Measurements from ENCODE around the gene STX7.

DNA sequence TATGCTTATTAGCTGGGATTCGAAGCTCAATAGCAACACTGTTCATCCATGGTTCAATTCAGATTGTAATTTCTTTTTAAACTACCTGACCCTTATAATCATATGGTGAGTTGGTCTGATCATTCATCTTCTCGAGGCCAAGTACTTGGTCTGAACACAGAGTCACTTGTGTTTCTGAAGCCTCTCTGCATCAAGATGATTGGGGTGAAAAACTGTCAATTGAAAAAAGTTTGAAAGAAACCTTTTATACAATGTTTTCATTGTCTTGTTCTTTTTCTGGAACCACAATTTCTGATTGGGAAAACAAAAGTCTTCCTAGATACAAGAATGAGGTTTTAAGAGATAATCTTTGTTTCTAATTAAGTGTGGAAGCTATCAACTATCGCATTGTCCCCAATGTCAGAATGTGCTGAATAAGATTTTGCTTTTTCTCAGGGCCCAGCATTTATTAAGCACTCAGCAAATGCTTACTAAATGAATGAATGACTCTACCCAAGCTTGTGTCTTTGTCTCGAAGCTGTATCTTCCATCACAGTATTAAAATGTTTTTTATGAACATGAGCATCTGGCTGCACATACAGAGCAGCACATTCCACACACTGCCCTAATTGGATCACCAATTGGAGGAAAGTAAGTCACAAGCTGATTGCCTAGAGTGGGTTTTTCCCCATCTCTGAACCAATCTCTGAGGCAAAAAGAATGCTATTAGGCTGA lies 66.6 kb downstream of the STX7 start:
- TF ChIP-seq CTCF (IDR thresholded peaks at IDR 0.05 in 8 of 11, conservative IDR thresholded peaks at IDR 0.05 in 3 of 11): no peak
- no peak for TF ChIP-seq POLR2A (IDR thresholded peaks at IDR 0.05)
